Posterior cingulate gyrus (tissue), 11 donors: ENCODE measurements around the gene HAPSTR1.

Experiments
- DNase-seq, 10 donors: peaks; one replicate each; pipeline versions ENCODE4 v3.0.0 to v3.0.0-alpha.2; 2020 to 2021; ENCODE audit warnings: mixed read lengths in 3 of 10
- intact Hi-C: fragments of 100-400 bp; cut with DNase I; formaldehyde crosslinking; loops from one replicate; pipeline ENCODE4 v1.15.1; 2023

The HAPSTR1 gene

DNA sequence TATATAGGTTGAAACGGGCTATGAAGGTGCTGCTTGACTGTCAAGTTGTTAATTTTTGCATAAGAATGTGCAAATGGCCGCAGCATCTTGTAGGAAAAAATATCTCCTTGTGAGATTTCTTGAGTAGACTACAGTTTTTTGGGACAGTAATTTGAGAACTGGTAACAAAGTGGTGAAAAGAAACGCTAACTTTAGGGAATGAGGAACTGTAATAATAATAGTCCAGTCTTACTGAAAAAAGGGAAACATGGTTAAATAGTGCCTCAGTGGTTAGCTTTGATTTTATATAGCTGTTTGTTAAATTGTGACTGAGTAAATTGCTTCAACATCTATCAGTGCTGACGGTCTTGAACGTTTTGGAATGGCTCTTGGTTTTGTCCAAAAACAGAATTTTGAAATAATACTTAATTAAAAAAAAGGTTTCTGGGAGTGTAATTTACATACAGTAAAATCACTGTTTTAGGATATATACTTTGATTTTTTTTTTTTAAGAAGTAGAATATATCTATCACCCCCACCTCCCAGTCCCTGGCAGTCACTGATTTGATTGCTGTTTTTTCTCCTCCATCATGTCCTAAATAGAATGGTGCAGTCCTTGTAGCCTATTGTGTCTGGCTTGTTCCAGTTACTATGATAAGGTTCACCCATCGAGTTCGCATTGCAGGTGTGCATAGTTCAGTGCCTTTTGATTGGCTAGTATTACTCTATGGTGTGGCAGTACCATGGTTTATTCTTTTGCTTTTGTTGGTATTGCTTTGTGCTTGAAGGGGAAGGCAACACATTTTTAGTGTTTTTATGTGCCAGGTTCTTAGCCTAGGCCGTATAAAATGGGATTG, 2.8 kb downstream of the HAPSTR1 start:
- intact Hi-C loops = no loop called here

DNA sequence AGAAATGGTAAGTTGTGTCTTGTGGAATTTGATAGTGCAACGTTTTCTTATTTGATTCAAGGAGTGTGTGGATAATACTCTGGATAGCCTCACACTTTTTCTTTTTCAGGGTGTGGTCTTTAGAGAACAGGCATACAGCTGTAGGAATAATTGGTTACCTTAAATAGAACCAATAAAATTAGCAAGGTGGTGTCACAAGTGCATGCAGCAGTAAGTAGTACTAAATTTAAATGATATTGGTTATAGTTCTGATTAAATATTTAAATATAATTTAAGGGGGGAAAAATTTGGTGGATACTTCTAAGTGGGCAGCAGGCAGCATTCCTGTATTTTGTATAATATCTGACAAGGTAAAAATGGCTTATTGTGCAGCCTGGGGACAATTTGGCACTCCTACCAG, 3.7 kb downstream of the HAPSTR1 start:
- intact Hi-C loops = no loop called here
- DNase-seq = no peak

More for the DNA sequence above, 2.8 kb downstream of the HAPSTR1 start:
- DNase-seq = no peak

DNA sequence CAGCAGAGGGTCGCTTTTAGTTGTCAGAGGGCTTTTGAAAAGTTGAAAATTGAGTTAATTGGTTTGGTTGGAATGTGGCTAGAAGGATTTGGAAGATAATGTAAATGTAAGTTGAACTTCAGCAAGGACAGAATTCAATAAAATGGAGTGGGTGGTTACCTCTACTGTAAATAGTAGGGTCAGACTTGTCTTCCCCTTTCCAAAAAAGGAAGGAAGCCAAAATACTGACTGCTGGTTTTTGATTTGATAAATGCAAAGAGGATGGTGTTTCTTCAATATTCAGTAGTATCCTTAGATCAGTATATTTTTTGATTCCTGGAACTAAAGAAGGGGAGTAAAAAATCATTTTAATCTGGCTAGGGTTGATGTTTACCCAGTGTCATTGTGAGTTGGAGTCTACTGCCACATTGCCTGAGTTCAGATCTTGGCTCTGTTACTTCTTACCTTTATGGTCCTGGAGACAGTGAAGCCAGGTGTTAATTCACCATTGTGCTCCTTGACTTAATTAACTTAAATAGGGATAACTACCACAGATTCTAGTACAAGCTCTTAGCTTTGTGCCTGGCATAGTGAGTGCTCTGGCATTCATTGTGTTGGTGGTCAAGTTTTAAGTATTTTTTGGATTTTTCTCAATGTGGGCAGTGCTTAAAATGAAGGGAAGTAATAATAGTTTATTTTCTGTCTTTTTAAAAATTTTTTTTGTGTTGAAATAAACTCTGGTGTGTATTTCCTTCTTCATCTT, 4.4 kb downstream of the HAPSTR1 start:
- DNase-seq = no peak
- intact Hi-C loops = no loop called here

DNA sequence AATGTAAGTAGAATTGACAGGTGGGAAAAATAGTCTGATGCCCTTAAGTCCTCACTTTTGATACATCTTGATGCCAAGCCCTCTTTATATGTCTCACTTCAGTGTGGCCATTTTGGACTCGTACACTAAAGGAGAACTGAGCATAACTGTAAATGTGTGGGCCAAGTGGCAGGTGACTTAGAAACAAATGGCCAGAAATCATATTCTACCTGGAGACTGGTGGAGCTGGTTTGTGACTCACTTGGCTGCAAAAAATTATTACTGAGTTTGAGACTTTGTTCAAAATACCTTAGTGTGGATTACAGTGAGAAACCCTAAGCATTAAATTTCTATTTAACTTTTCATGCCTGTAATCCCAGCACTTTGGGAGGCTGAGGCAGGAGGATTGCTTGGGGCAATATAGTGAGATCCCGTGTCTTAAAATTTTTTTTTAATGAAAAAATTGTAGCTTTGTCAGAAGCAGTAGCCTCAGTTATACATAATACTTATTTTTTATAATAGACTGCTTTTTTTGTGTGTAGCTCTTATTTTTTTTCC, 5.0 kb downstream of the HAPSTR1 start:
- intact Hi-C loops = no loop called here

DNA sequence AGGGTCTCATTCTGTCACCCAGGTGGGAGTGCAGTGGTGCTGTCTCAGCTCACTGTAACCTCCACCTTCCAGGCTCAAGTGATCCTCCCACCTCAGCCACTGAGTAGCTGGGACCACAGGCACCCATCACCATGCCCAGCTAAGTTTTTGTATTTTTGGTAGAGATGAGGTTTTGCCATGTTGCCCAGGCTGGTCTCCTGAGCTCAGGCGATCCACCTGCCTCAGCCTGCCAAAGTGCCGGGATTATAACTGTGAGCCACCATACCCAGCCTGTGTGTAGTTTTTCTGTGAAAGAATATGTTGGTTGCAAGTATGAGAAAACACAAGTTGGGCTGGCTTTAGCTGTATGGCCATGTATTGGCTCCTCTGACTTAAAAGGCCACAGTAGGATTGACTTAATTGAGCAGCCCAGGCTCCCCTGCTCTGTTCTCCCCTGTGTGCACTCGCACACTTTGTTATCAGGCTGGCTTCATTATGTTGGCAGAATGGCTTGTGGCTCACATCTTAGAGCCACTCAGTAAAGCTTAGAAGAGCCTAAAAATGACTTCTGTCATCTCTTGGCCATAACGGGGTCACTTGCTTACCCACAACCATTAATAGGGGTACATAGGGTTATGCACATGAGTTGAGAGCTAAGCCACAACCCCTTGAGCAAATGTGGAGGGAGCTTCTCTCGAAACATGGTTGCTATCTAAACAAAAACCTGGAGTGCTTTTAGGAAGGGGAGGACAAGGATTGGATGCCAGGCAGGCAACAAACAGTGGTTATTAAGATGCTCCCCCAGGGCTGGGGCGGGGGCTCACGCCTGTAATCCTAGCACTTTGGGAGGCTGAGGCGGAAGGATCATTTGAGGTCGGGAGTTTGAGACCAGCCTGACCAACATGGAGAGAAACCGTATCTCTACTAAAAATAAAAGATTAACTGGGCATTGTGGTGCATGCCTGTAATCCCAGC, 6.1 kb downstream of the HAPSTR1 start:
- intact Hi-C loops = no loop called here
- DNase-seq = no peak

More for the DNA sequence above, 5.0 kb downstream of the HAPSTR1 start:
- no peak for DNase-seq

DNA sequence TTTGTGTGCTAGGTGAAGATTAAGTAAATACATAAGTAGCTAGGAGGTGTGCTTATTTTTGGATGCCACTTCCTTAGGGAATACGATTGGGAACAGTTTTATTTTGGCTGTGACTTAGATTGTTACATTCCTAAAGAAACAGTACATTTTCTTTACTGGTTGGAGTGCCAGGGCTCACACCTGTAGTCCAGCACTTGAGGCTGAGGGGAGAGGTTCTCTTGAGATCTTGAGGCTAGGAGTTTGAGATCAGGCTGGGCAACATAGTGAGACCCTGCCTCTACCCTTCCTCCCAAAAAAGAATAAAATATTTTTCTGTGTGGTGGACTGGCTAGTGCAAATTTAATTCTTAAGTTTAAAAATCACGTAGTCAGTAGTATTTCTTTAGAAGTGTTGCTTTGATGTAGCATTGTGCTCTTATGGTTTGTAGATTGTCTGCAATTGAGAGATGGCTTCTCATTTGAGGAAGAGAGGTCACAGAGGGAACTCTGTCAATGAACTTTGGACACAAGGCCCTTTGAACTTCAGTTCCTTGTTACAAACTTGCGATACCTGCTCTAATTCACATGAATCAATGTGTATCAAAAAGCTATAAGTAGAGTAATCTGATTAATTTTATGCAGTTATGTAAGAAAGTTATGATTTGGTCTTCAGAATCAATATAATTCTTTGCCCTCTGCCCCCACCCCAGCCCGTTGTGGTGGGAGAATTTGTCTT, 7.1 kb downstream of the HAPSTR1 start:
- DNase-seq = no peak
- intact Hi-C loops = no loop called here

DNA sequence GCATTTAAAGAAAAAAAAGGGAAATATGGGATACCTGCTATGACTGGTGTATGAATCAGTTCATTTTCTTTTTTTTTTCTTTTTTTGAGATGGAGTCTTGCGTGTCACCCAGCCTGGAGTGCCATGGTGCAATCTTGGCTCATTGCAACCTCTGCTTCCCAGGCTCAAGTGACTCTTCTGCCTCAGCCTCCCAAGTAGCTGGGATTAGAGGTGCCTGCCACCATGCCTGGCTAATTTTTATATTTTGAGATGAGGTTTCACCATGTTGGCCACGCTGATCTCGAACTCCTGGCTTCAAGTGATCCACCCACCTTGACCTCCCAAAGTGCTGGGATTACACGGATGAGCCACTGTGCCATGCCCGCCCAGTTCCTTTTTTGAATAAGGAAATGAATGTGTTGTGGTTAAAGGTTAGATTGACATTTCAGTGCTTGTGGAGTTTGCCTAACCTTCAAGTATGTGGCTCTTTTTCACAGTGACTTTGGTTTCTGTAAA, 7.7 kb downstream of the HAPSTR1 start:
- intact Hi-C loops = no loop called here
- no peak for DNase-seq

DNA sequence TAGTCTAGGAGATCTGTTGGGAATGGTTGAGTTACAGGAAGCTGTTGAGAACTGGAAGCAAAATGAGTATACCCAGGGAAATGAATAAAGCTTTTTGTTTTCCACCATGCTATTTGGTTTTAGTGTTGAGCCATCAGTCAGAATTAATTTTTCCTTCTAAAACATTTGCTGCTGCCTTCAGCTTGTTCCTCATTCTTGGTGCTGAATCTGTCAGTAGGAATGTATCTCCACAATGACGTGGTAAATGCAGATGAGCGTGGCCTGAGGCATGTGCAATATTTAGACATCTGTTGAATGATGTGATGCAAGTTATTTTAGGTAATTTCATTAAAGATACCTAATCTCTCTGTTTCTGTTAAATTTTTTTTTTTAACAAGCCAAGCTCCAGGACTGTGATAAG, 10.9 kb downstream of the HAPSTR1 start:
- intact Hi-C loops = no loop called here
- DNase-seq = no peak

DNA sequence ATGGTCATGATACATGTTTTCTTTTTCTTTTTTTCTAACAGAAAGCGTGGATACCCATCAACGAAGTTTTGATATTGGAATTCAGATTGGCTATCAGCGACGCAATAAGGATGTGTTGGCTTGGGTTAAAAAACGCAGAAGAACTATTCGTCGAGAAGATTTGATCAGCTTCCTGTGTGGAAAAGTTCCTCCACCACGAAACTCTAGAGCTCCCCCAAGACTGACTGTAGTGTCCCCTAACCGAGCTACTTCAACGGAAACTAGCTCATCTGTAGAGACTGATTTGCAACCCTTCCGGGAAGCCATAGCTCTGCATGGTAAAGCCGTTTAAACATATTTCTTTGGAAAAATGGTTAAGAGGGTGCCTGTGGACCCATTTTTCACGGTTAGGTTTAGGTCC, 11.5 kb downstream of the HAPSTR1 start:
- intact Hi-C loops = no loop called here

DNA sequence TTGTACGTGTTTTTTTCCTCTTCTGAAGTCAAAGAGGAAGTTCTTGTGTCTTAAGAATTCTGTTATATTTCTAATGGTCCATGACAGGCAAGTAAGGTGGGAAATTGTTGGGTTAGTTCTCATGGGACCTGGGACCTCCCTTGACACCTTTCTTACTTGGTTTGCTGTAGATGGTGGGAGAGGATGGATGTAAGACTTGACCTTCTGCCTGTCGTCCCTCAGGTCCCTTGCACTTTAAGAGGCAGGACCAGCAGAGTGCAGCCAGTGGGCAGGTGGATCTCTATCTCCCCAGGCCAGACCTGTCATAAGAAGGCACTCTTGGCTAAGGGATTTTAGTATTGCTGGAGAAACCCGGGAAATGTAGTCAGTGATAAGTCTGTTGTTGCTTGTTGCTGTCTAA, 12.1 kb downstream of the HAPSTR1 start:
- intact Hi-C loops = no loop called here
- DNase-seq = no peak

More for the DNA sequence above, 11.5 kb downstream of the HAPSTR1 start:
- DNase-seq = no peak

DNA sequence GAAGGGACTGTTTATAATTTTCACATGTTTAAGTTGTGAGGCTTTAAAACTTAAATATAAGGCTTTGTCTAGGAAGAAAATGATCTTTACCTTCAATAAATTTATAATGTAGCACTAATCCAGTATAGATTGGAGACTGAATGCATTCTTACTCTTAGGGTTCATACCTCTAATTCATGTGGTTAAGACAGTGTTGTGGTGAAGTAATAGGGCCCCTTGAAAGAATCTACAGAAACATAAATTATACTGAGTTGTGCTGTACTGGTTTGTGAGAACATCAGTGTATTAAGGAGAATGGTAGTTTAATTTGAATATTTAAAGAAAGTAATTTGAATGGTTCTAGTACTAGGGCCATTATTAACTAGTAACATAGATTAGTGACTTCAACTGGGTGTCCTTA, 13.7 kb downstream of the HAPSTR1 start:
- no peak for DNase-seq
- intact Hi-C loops = no loop called here

DNA sequence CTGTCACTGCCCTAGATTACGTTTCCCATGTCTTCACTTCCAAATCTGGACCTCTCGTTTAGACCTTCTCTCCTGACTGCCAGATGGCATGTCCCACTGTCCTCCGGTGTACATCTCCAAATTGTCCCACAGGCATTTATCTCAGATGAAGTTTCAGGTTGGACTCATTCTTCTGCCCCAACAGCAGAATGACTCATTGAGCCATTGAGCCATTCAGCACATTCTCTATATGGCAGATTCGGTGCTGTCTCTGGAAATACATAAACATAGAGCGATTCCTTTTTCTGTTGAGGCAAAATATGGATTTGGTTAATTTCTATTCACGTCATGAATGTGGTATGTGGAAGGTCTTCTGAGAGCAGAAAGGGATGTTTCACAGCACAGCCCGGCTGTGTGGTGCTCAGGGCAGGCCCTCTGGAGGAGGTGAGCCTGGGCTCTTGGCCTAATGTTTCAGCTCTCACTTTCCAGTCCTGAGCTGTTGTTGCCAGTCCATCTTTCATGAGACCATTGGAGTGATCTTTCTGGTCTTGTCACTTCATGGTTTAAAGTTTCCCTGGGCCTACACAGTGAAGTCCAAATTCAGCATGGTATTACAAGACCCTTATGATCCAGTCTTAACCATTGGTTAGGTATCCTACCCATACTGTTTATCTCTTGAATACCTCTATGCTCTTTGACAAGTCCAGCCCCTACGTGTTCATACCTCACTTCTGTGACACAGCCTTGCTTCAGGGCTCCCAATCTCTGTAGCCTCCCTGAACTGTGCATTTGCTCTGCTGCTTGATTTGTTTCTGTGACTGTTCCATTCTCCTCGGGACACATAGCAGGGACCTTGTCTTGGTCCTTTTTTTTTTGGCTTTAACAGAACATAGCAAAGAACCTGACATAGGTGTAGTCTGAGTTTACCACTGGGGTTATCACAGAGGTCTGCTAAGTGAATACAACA, 15.9 kb downstream of the HAPSTR1 start:
- no peak for DNase-seq
- intact Hi-C loops = no loop called here

DNA sequence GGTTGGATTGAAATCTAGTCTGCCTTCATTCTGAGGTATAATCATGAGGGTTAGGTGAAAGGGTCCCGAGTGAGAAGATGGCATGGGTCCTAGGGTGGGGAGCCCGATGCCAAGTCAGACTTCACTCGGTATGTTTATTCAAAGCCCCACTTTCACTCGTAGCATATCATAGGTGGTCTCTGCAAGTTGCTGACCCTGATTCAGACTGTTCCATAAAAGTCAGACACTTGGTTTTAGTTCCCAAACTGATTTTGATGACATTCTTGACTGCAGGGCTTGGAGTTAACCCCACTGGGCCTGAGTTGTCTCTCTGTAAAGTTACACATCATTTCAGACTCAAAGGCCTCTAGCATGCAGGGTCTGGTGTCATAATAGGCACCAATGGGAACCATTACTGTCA, 17.8 kb downstream of the HAPSTR1 start:
- intact Hi-C loops = no loop called here

DNA sequence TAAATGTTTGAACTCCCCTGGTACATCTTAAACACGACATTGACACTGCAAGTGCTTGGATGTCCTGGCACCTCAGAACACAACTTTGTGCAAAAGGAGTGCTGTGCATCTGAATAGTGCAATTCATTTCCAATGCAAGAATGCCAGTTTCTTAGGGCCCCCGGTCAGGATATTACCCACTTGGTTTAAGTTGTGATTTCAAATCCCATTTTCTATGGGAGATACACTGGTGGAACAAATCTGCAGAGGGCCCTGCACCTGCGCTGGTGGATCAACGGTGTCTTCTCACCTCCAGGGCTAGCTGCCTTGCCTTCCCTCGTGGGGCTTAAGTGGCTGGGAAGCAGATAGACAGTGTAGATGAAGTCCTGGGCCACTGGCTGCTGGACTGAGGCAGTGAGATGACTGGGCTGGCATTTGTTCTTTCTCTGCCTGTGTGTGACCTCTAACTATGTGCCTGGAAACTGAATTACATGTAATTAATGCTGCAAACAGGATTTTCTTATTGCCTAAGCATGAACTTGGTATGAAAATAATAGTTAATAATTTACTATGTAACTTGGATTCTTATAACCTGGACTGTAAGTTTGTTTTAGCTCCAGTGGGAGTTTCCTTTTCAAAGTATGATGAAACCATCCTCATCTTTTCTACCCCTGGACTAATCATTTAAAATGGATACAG, 20.9 kb downstream of the HAPSTR1 start:
- no peak for DNase-seq
- intact Hi-C loops = no loop called here

More for the DNA sequence above, 17.8 kb downstream of the HAPSTR1 start:
- no peak for DNase-seq

DNA sequence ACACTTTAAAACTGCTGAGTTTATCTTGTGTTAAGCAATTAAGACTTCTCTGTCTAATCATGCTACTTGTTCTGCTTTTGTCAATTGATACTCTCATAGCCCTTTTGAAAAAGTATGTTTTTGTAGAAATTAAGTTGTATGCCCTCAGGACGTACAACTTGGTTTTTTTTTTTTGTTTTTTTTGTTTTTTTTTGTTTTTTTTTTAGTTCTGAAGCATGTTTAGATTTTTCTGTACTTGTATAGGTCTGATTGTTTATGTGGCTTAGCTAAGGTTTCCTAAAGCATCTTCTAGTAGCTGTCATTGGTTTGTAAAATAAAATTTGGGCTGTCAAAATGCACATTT, 21.4 kb downstream of the HAPSTR1 start:
- intact Hi-C loops = no loop called here
- DNase-seq = no peak

DNA sequence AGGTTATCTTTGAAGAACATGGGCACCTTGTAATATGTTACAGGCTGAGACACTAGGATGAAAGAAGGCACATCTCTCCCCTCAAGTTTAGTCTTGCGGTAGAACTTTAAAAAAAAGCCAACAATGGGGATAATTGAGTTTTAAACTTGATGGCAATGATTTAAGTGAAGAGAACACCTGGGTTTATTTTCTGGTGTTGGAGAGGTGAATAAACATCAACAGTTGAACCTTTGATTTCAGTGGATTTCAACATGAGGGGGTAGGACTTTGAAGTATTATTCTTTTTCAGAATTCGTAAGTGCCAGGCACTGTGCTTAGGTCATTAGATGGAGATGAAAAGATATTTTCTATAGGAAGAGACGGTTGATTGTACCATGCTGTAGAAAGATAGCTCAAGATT, 22.3 kb downstream of the HAPSTR1 start:
- no peak for DNase-seq
- intact Hi-C loops = no loop called here

DNA sequence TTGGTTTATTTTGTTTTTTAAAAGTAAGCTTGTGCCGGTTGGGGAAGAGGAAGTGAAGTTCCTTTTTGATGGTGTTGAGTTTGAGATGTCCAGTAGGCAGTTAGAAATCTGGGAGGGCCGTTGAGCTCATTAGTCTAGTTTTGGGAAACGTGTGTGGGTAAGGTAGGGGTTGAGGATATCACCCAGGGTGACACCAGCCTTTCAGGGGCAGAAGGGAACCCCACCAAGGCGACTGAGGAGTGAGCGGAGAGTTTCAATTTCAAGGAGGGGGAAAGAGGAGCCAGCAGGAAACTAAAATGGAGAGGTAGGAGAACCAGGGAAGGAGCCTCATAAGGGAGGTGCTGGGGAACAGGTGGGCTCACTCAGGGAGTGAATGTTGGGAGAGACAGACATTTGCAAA, 22.7 kb downstream of the HAPSTR1 start:
- DNase-seq = no peak
- intact Hi-C loops = no loop called here

DNA sequence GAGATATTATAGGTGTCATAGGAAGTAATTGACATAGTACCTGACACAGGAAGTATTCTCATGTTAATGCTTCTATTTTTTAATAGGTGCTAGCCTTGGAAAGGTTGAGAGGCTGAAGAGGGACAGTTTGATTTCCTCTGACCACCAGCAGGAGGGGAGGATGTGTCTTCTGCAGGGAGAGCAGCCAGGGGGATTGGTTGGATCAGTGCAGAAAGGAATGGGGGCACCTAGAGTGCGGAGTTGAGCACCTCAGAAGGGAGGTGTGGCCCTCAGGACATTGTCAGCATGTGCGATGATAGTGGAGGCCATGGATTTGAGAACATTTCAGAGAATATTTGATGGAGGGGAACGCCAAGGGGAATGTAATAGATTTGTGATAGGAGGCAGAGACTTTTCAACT, 23.4 kb downstream of the HAPSTR1 start:
- DNase-seq = no peak
- intact Hi-C loops = no loop called here
